A549 (cell line): ENCODE results near the gene HUNK. TPM values are rescaled to one million over a fixed set of nuclear protein-coding genes. Genes with fewer than 3 reads are reported as not detected.
A peak's percentile ranks its signal among the peaks of the same experiment; 100 is the strongest.

Source experiments
- ATAC-seq, 2 experiments: fragments of 200-7000 bp in 1 of 2; fragments of >200 bp in 1 of 2; cut with Nextera tagmentation in 1 of 2; cut with Tn5 transposase in 1 of 2; 3 replicates each; pipeline versions ENCODE4 v1.8.0 to v1.9.1; 2018 to 2020; ENCODE audit warnings: mild to moderate bottlenecking in 1 of 2, moderate library complexity in 1 of 2
- CTCF ChIA-PET: fragments of 300-600 bp; sonication (Branson Sonifier 250); formaldehyde crosslinking; extraction: SDS; loops from one replicate; lab custom pipeline; 2021; ENCODE audit warnings: antibody characterized with exemption, inconsistent platforms; lab: Yijun Ruan, JAX
- POLR2A ChIA-PET: fragments of 350-600 bp; formaldehyde crosslinking; extraction: SDS; loops from one replicate; lab custom pipeline; 2021; ENCODE audit warnings: antibody characterized with exemption, inconsistent platforms; lab: Yijun Ruan, JAX
- DNase-seq, 2 experiments: peaks; one replicate each; pipeline versions ENCODE4 v3.0.0 to v3.0.0-alpha.2; 2011 to 2016; ENCODE audit warnings: low read depth in 1 of 2, low spot score in 1 of 2
- FAIRE-seq: peaks from 2 replicates; lab custom pipeline; 2011; peaks lifted over from hg19 to GRCh38; lab: Jason Lieb, UNC
- H3K27ac ChIP-seq, 2 experiments: fragments of >200 bp; sonication (Bioruptor Twin); formaldehyde crosslinking; 3 replicates each; pipeline ENCODE4 v1.5.1; 2016 to 2017
- H3K4me1 ChIP-seq: fragments of >200 bp; sonication (Bioruptor Twin); formaldehyde crosslinking; 3 replicates; pipeline ENCODE4 v1.6.1; 2016
- H3K4me2 ChIP-seq: fragments of >200 bp; sonication (Bioruptor Twin); formaldehyde crosslinking; 3 replicates; pipeline ENCODE4 v1.6.1; 2016
- H3K4me3 ChIP-seq: fragments of >200 bp; sonication (Bioruptor Twin); formaldehyde crosslinking; 3 replicates; pipeline ENCODE4 v1.5.1; 2016
- H3K9me3 ChIP-seq: fragments of >200 bp; sonication (Bioruptor Twin); formaldehyde crosslinking; 3 replicates; pipeline ENCODE4 v1.6.1; 2016
- ATOH8 ChIP-seq: fragments of 250-450 bp; sonication (Bioruptor Pico); IDR thresholded peaks from 2 replicates; pipeline ENCODE4 v1.5.0; 2020; ENCODE audit warnings: low read depth, mild to moderate bottlenecking, moderate library complexity
- BCL3 ChIP-seq: fragments of >200 bp; sonication (Bioruptor Twin); formaldehyde crosslinking; IDR thresholded peaks from 3 replicates; pipeline ENCODE4 v1.6.1; 2016
- CHD2 ChIP-seq: fragments of 150-350 bp; IDR thresholded peaks from 2 replicates; pipeline ENCODE4 v1.6.1; 2014; ENCODE audit warnings: low read length; ENCODE audit not compliant: partially characterized antibody
- CHD4 ChIP-seq: fragments of 200-600 bp; sonication (generic); IDR thresholded peaks from 2 replicates; pipeline ENCODE4 v1.6.1; 2016; ENCODE audit warnings: antibody characterized with exemption, mild to moderate bottlenecking, borderline replicate concordance
- EHMT2 ChIP-seq: fragments of 200-600 bp; sonication (generic); IDR thresholded peaks from 2 replicates; pipeline ENCODE4 v1.6.1; 2016; ENCODE audit warnings: antibody characterized with exemption, low read depth, mild to moderate bottlenecking, moderate library complexity
- ESRRA ChIP-seq: fragments of 150-350 bp; IDR thresholded peaks from 2 replicates; pipeline ENCODE4 v1.6.1; 2014; ENCODE audit warnings: mild to moderate bottlenecking, low read length, borderline replicate concordance
- FOSL2 ChIP-seq, 2 experiments: fragments of 450-650 bp in 1 of 2; fragments of >200 bp in 1 of 2; sonication (Bioruptor Twin) in 1 of 2; formaldehyde crosslinking; IDR thresholded peaks; 2 replicates each; pipeline versions ENCODE4 v1.5.0 to v1.6.1; 2016 to 2020; ENCODE audit warnings: mild to moderate bottlenecking in 1 of 2, moderate library complexity in 1 of 2
- FOXS1 ChIP-seq: fragments of 250-450 bp; sonication (Bioruptor Pico); IDR thresholded peaks from 2 replicates; pipeline ENCODE4 v1.5.0; 2020; ENCODE audit warnings: mild to moderate bottlenecking, moderate library complexity
- GATA3 ChIP-seq: IDR thresholded peaks from 2 replicates; pipeline ENCODE4 v1.6.1; 2012; ENCODE audit warnings: borderline replicate concordance
- HDAC2 ChIP-seq: fragments of 200-600 bp; sonication (generic); IDR thresholded peaks from 2 replicates; pipeline ENCODE4 v1.6.1; 2016
- HEYL ChIP-seq: fragments of 250-450 bp; sonication (Bioruptor Pico); IDR thresholded peaks from 2 replicates; pipeline ENCODE4 v1.8.0; 2021; ENCODE audit warnings: mild to moderate bottlenecking, moderate library complexity
- HOXA7 ChIP-seq: fragments of 250-450 bp; sonication (Bioruptor Pico); IDR thresholded peaks from 2 replicates; pipeline ENCODE4 v1.5.0; 2020; ENCODE audit warnings: mild to moderate bottlenecking, moderate library complexity
- HOXB13 ChIP-seq: fragments of 250-450 bp; sonication (Bioruptor Pico); IDR thresholded peaks from 2 replicates; pipeline ENCODE4 v1.5.0; 2020; ENCODE audit warnings: low read depth, mild to moderate bottlenecking, moderate library complexity
- HOXB5 ChIP-seq: fragments of 250-450 bp; sonication (Bioruptor Pico); IDR thresholded peaks from 2 replicates; pipeline ENCODE4 v1.5.0; 2020; ENCODE audit warnings: mild to moderate bottlenecking, moderate library complexity
- JUN ChIP-seq, 2 experiments: fragments of >200 bp; sonication (Bioruptor Twin); formaldehyde crosslinking; IDR thresholded peaks; 2 replicates in 1 of 2; 3 replicates in 1 of 2; pipeline ENCODE4 v1.6.1; 2016 to 2017
- KDM1A ChIP-seq: fragments of 200-600 bp; sonication (generic); IDR thresholded peaks from 2 replicates; pipeline ENCODE4 v1.6.1; 2016; ENCODE audit warnings: low read depth, mild to moderate bottlenecking
- KDM5A ChIP-seq: fragments of 200-600 bp; sonication (generic); IDR thresholded peaks from 2 replicates; pipeline ENCODE4 v1.6.1; 2016; ENCODE audit warnings: antibody characterized with exemption, mild to moderate bottlenecking
- MYC ChIP-seq: IDR thresholded peaks from 2 replicates; pipeline ENCODE4 v1.6.1; 2012; ENCODE audit warnings: mild to moderate bottlenecking, inconsistent platforms, low read length, improper control_type of control experiment, borderline replicate concordance
- NPAS2 ChIP-seq: fragments of 250-450 bp; sonication (Bioruptor Pico); IDR thresholded peaks from 2 replicates; pipeline ENCODE4 v1.8.0; 2022; ENCODE audit warnings: mild to moderate bottlenecking, moderate library complexity, borderline replicate concordance
- POLR2A ChIP-seq: IDR thresholded peaks from 2 replicates; pipeline ENCODE4 v1.6.1; 2012; ENCODE audit warnings: mild to moderate bottlenecking, low read length
- RAD21 ChIP-seq, 2 experiments: fragments of >200 bp in 1 of 2; sonication (Bioruptor Twin) in 1 of 2; formaldehyde crosslinking in 1 of 2; IDR thresholded peaks in 1 of 2; conservative IDR thresholded peaks in 1 of 2; 2 replicates in 1 of 2; 3 replicates in 1 of 2; pipeline ENCODE4 v1.6.1; 2012 to 2018; ENCODE audit warnings: inconsistent platforms in 1 of 2
- TFCP2L1 ChIP-seq: fragments of 250-450 bp; sonication (Bioruptor Pico); IDR thresholded peaks from 2 replicates; pipeline ENCODE4 v1.5.0; 2021; ENCODE audit warnings: mild to moderate bottlenecking
- ZNF302 ChIP-seq: fragments of 250-450 bp; sonication (Bioruptor Pico); IDR thresholded peaks from 2 replicates; pipeline ENCODE4 v1.9.0; 2021; ENCODE audit warnings: inconsistent platforms, mild to moderate bottlenecking, moderate library complexity
- ZSCAN20 ChIP-seq: fragments of 250-450 bp; sonication (Bioruptor Pico); IDR thresholded peaks from 2 replicates; pipeline ENCODE4 v1.8.0; 2022; ENCODE audit warnings: mild to moderate bottlenecking, moderate library complexity
- WGBS: methylation state at CpG from one replicate; pipeline ENCODE4 v1.1.6; 2017; ENCODE audit errors: missing lambda C conversion rate; 5-methylcytosine and 5-hydroxymethylcytosine counted together
- polyA minus RNA-seq: library from RNA; depleted of rRNA, polyadenylated mRNA; stranded (reverse); fragments of >200 nt; gene quantifications from 2 replicates; pipeline ENCODE4 v1.2.3, GENCODE V29; 2011; rRNA and poly(A)+ RNA removed
- polyA plus RNA-seq, 4 experiments: library from polyadenylated mRNA; depleted of rRNA in 3 of 4; stranded (reverse); fragments of >200 nt; fragmentation: RNase III in 1 of 4; extraction: RNeasy Plus Mini Kit Qiagen cat#74134 plus additional on column Dnase treatment in 1 of 4; gene quantifications; 2 replicates in 3 of 4; 3 replicates in 1 of 4; pipeline ENCODE4 v1.2.3, GENCODE V29; 2011 to 2017

The HUNK gene
- polyA plus RNA-seq (2011; rRNA removed) (0.52 and 0.71 TPM in 2 replicates), polyA plus RNA-seq (2017; fragmentation: RNase III; extraction: RNeasy Plus Mini Kit Qiagen cat#74134 plus additional on column Dnase treatment) (0.37 to 0.63 TPM (median 0.44 TPM) in 3 replicates), polyA minus RNA-seq (1.1 TPM in 2 replicates)
- 0.52 and 0.66 TPM in 2 replicates for polyA plus RNA-seq (2012; cell fraction: cytosol; rRNA removed)
- 0.48 and 0.69 TPM in 2 replicates for polyA plus RNA-seq (2012; cell fraction: nucleus; rRNA removed)

GRCh38 chr21:31872452-31873274, at the start of gene HUNK:
HUNK (plus strand) TSS chr21:31873020; CDS start chr21:31873675, 655 bp downstream.
- FAIRE-seq: no peak
- ATAC-seq: peak; percentile 63 to 74
- TF ChIP-seq RAD21 (conservative IDR thresholded peaks at IDR 0.05 in 1 of 2, IDR thresholded peaks at IDR 0.05 in 1 of 2) (peak in 1 of 2 experiments; percentile 28; a peak in 1 of 5 replicates), ZSCAN20 (CRISPR knock-in tag) (no peak)
- peak; percentile 13 to 28 for DNase-seq
- H3K4me2 ChIP-seq: peak within 1 kb of the TSS; percentile 93
- ChIA-PET POLR2A (no interaction called here), CTCF (interaction anchor here (1.0 to 2.7 kb wide), 9 partner anchors 12 to 494 kb away, joined by 3 to 22 read pairs (median 6); no protein-coding TSS in a partner anchor)
- peak within 1 kb of the TSS; percentile 74 for H3K4me3 ChIP-seq
- no peaks in the 10 kb centered on the region for H3K9me3 ChIP-seq
- no peaks in the 10 kb centered on the region for H3K4me1 ChIP-seq
- WGBS: 4% methylated on average over 28 of the region's 74 CpGs
- H3K27ac ChIP-seq: peak within 1 kb of the TSS; percentile 74 to 90

GRCh38 chr21:31829736-31830472, 42.9 kb upstream of the HUNK start:
- H3K4me3 ChIP-seq: no peak overlapping the region
- CTCF ChIA-PET: no interaction called here
- TF ChIP-seq JUN (IDR thresholded peaks at IDR 0.05) (no peak), HOXB5 (CRISPR knock-in tag) (no peak), FOXS1 (no peak), CHD4 (no peak), ZNF302 (CRISPR knock-in tag) (no peak), CHD2 (no peak), POLR2A (no peak), KDM1A (no peak), GATA3 (no peak)
- TF ChIP-seq, all 56 proteins: peak for 0
- ATAC-seq (no peak), FAIRE-seq (no peak), DNase-seq (no peak)
- Histone ChIP-seq H3K4me2 (no peak overlapping the region), H3K4me1 (no peaks in the 10 kb centered on the region), H3K9me3 (no peaks in the 10 kb centered on the region), H3K27ac (no peak overlapping the region)
- POLR2A ChIA-PET: no interaction called here
- 26% methylated on average over 5 of the region's 5 CpGs for WGBS

GRCh38 chr21:31830701-31831100, 42.1 kb upstream of the HUNK start:
- Histone ChIP-seq H3K4me1 (no peaks in the 10 kb centered on the region), H3K9me3 (no peaks in the 10 kb centered on the region), H3K4me3 (no peak overlapping the region), H3K27ac (no peak overlapping the region), H3K4me2 (no peak overlapping the region)
- ChIA-PET POLR2A (no interaction called here), CTCF (no interaction called here)
- DNase-seq (no peak), ATAC-seq (no peak), FAIRE-seq (no peak)
- no peak for TF ChIP-seq HEYL (CRISPR knock-in tag)
- TF ChIP-seq TFCP2L1 (CRISPR knock-in tag): no peak
- TF ChIP-seq GATA3: no peak
- TF ChIP-seq HOXA7 (CRISPR knock-in tag): no peak
- TF ChIP-seq EHMT2: no peak
- no peak for TF ChIP-seq MYC
- TF ChIP-seq HOXB13: no peak
- TF ChIP-seq ESRRA: no peak
- no peak for TF ChIP-seq CHD4
- TF ChIP-seq CHD2: no peak
- no peak for TF ChIP-seq HDAC2
- no peak for TF ChIP-seq BCL3
- TF ChIP-seq FOXS1: no peak
- no peak for TF ChIP-seq KDM5A
- TF ChIP-seq ATOH8 (CRISPR knock-in tag): no peak
- TF ChIP-seq NPAS2 (CRISPR knock-in tag): no peak
- no peak for TF ChIP-seq FOSL2 (IDR thresholded peaks at IDR 0.05)
- TF ChIP-seq FOSL2 (CRISPR knock-in tag; IDR thresholded peaks at IDR 0.05): no peak
- 43% methylated on average over 4 of the region's 4 CpGs for WGBS
